HL-60 (cell line): ENCODE data around the gene PNPLA6.

ENCODE experiments used
- DNase-seq, 2 experiments: peaks; one replicate each; pipeline ENCODE4 v3.0.0-alpha.2; 2010 to 2020; ENCODE audit warnings: low read depth in 1 of 2, low spot score in 1 of 2
- H3K27ac ChIP-seq: fragments of 250-450 bp; sonication (Bioruptor Pico); replicated peaks from 2 replicates; pipeline ENCODE4 v1.5.1; 2020; ENCODE audit warnings: mild to moderate bottlenecking, moderate library complexity
- H3K27me3 ChIP-seq: fragments of 250-450 bp; sonication (Bioruptor Pico); 2 replicates; pipeline ENCODE4 v1.5.1; 2021; ENCODE audit warnings: mild to moderate bottlenecking, moderate library complexity; ENCODE audit not compliant: insufficient read depth, poor library complexity, severe bottlenecking
- H3K4me3 ChIP-seq: replicated peaks from 2 replicates; pipeline ENCODE4 v1.5.1; 2011; ENCODE audit warnings: mild to moderate bottlenecking, control low read depth, low read length; ENCODE audit not compliant: insufficient read depth
- CTCF ChIP-seq: IDR thresholded peaks from one replicate; pipeline ENCODE4 v1.5.1; 2011; ENCODE audit warnings: low read length, control low read depth, inconsistent platforms; ENCODE audit not compliant: insufficient read depth
- GABPA ChIP-seq: IDR thresholded peaks from 2 replicates; pipeline ENCODE4 v1.6.1; 2012; ENCODE audit warnings: low read depth
- POLR2AphosphoS5 ChIP-seq: IDR thresholded peaks from 2 replicates; pipeline ENCODE4 v1.6.1; 2012; ENCODE audit warnings: low read depth
- REST ChIP-seq: IDR thresholded peaks from 2 replicates; pipeline ENCODE4 v1.6.1; 2012; ENCODE audit warnings: low read depth; ENCODE audit not compliant: insufficient replicate concordance
- SPI1 ChIP-seq: IDR thresholded peaks from 2 replicates; pipeline ENCODE4 v1.6.1; 2012; ENCODE audit warnings: low read depth, mild to moderate bottlenecking, borderline replicate concordance

Gene PNPLA6

GRCh38 chr19:7540761-7541474, 5.4 kb downstream of the PNPLA6 start:
- TF ChIP-seq GABPA (no peak), SPI1 (no peak), POLR2AphosphoS5 (no peak), CTCF (no peak), REST (no peak)
- DNase-seq: no peak
- H3K27me3 ChIP-seq: no peaks in the 10 kb centered on the region
- H3K27ac ChIP-seq: no peak overlapping the region
- no peak overlapping the region for H3K4me3 ChIP-seq

GRCh38 chr19:7541475-7541824, 5.9 kb downstream of the PNPLA6 start:
- no peak overlapping the region for H3K4me3 ChIP-seq
- no peak for TF ChIP-seq REST
- no peak for TF ChIP-seq POLR2AphosphoS5
- no peaks in the 10 kb centered on the region for H3K27me3 ChIP-seq
- no peak overlapping the region for H3K27ac ChIP-seq
- DNase-seq: no peak

- H3K27me3 ChIP-seq: no peaks in the 10 kb centered on the region
- DNase-seq: no peak
- no peak for TF ChIP-seq SPI1
- TF ChIP-seq POLR2AphosphoS5: no peak
- no peak for TF ChIP-seq GABPA
- TF ChIP-seq REST: no peak
- no peak for TF ChIP-seq CTCF
- no peak overlapping the region for H3K27ac ChIP-seq
- H3K4me3 ChIP-seq: no peak overlapping the region
Observed at GRCh38 chr19:7541828-7542443, 6.4 kb downstream of the PNPLA6 start.
